HG02970 (cell line): ENCODE measurements around the gene HOMEZ.
"Not testable (repeated sequence)": the region's sequence is repeated elsewhere in the genome, so short reads cannot be mapped to it uniquely, and the experiment has no call there.

Experiments used
- ATAC-seq: cut with Tn5 transposase; IDR thresholded peaks from one replicate; pipeline ENCODE4 v1.9.1; 2021; ENCODE audit warnings: mild to moderate bottlenecking, moderate library complexity, moderate number of reproducible peaks; ENCODE audit not compliant: unreplicated experiment, low FRiP score

HOMEZ gene

DNA sequence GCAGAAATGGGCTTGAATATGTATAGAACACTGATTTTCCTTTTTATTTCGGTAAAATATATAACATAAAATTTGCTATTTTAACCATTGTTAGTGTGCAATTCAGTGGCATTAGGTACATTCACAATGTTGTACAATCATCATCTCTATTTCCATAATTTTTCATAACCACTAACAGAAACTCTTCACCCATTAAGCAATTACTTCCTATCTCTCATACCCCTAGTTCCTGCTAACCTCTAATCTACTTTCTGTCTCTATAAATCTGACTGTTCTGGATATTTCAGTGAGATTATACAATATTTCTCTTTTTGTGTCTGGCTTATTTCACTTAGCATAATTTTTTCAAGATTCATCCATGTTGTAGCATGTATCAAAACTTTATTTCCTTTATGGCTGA lies 57.1 kb downstream of the HOMEZ start:
- no peak for ATAC-seq

DNA sequence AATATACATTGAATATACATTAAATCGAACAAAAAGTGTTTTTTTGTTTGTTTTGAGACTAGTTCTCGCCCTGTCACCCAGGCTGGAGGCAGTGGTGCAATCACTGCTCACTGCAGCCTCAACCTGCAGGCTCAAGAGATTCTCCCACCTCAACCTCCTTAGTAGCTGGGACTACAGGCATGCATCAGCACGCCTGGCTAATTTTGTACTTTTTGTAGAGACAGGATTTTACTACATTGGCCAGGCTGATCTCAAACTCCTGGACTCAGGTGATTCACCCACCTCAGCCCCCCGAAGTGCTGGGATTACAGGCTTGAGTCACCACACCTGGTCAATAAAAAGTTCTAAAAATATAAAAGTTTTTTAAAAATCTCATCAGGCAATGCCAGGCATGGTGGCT lies 58.4 kb downstream of the HOMEZ start:
- no peak for ATAC-seq

DNA sequence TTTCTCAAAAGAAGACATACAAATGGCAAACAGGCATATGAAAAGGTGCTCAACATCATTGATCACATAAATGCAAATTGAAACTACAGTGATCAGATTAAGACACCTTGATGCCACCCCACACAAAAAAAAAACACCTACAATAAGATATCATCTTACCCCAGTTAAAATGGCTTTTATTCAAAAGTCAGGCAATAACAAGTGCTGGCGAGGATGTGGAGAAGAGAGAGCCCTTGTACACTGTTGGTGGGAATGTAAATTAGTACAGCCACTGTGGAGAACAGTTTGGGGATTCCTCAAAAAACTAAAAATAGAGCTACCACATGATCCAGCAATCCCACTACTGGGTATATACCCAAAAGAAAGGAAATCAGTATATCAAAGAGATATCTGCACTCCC lies 61.0 kb downstream of the HOMEZ start:
- not testable (repeated sequence) for ATAC-seq
